Left ventricle myocardium inferior (tissue), 1 donor: Measurements from ENCODE around the gene RP9. TPM values are rescaled to one million over a fixed set of nuclear protein-coding genes. Genes with fewer than 3 reads are reported as not detected.
"Not testable (repeated sequence)": the region's sequence is repeated elsewhere in the genome, so short reads cannot be mapped to it uniquely, and the experiment has no call there.

Experiments
- DNase-seq: peaks from one replicate; pipeline ENCODE4 v3.0.0-alpha.2; 2020
- H3K27ac ChIP-seq: fragments of 200-600 bp; replicated peaks from 2 replicates; pipeline ENCODE4 v1.8.0; 2021
- H3K27me3 ChIP-seq: fragments of 200-600 bp; 2 replicates; pipeline ENCODE4 v1.8.0; 2021; ENCODE audit warnings: low read depth
- H3K36me3 ChIP-seq: fragments of 200-600 bp; 2 replicates; pipeline ENCODE4 v1.8.0; 2021
- H3K4me1 ChIP-seq: fragments of 200-600 bp; 2 replicates; pipeline ENCODE4 v1.8.0; 2021
- H3K4me3 ChIP-seq: fragments of 200-600 bp; 2 replicates; pipeline ENCODE4 v1.8.0; 2021; ENCODE audit warnings: mild to moderate bottlenecking, moderate library complexity
- H3K9me3 ChIP-seq: fragments of 200-600 bp; replicated peaks from 2 replicates; pipeline ENCODE4 v1.8.0; 2021
- CTCF ChIP-seq: fragments of 200-600 bp; IDR thresholded peaks from 2 replicates; pipeline ENCODE4 v1.8.0; 2021; ENCODE audit warnings: antibody characterized with exemption, mild to moderate bottlenecking, borderline replicate concordance
- intact Hi-C: fragments of 100-400 bp; cut with micrococcal nuclease; formaldehyde crosslinking; loops from one replicate; pipeline ENCODE4 v1.11.0; 2022
- total RNA-seq: library from RNA; stranded (reverse); fragmentation: NEBNext Ultra II Directional; extraction: Animal tissue kit (Norgen Biotek cat#: 25700); gene quantifications from one replicate; pipeline ENCODE4 v1.2.1, GENCODE V29; 2021
- donor health status: DM: no; HTN: yes; CAD: no; lungs with severe emphysema.

The RP9 gene
- total RNA-seq, 1 donor from 2014 or later = 20.2 TPM

DNA sequence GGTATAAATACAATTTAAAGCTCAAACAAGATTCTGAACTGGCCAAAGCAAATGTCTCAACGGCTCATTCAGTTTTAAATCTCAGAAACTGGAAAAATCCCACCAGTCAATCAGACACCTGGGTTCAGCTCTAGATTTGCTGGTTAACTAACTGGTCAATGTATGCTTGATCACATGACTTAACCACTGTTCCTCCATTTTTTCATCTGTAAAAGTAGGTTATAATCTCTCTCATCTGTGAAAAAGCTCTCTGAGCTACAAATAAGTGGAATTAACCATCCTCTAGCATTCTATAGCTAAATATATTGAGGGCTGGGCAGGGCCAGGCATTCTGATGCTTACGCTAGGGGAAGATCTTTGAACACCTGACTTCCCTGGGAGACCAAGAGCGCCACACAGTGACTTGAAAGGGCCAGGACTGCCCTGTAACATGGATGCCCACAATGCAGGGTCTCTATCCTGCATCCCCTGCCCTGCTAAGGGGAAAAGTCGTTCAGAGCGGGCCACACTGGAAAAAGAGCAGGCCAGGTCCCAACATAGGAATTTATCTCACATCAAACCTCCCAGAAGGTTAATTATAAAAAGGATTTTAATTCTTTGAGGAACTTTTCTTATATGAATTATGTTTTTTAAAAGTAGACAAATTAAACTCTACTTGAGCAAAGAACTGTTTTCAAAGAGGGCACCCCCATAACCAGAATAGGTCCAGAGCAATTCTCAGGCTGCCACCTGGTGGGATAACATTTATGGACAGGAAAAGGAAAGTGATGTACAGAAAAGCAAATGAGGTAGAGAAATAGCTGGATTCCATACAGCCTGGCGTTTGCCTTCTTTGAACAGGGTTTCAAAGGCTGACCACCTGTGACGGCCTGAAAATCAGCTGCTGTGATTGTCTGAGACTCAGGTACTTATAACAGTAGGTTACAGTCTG lies 1.8 kb downstream of the RP9 start:
- peak overlapping the region; percentile 77 for H3K4me3 ChIP-seq
- DNase-seq = no peak
- H3K27ac ChIP-seq = peak overlapping the region; percentile 88
- H3K27me3 ChIP-seq = no peaks in the 10 kb centered on the region
- H3K9me3 ChIP-seq = no peaks in the 10 kb centered on the region
- peak; percentile 65 for TF ChIP-seq CTCF
- H3K36me3 ChIP-seq = peaks cover 12% of the 10 kb centered on the region
- intact Hi-C loops = no loop called here
- H3K4me1 ChIP-seq = peaks cover 54% of the 10 kb centered on the region

DNA sequence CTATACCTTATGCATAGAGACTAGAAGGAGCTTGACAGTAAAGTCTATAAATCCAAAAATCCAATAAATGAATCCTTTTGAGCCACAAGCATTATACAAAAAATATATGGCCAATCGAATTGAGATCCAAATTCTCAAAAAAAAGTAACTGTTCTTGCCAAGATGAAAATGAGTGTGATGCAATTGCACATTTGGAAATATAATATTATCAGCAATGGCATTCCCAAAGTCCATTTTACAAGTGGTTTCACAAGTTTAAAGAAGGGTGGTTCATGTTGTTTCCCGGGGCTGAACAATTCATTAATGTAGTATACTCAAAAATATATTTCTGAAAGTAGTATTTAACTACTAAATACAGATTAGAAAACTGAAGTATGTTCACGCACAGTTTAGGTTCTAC lies 7.3 kb downstream of the RP9 start:
- no peaks in the 10 kb centered on the region for H3K9me3 ChIP-seq
- intact Hi-C loops = no loop called here
- TF ChIP-seq CTCF = no peak
- H3K36me3 ChIP-seq = peaks cover 59% of the 10 kb centered on the region
- no peaks in the 10 kb centered on the region for H3K27me3 ChIP-seq
- peaks cover 58% of the 10 kb centered on the region for H3K4me1 ChIP-seq
- no peak overlapping the region for H3K27ac ChIP-seq
- H3K4me3 ChIP-seq = no peak overlapping the region
- DNase-seq = no peak

GRCh38 chr7:33100770-33101169 lies 8.4 kb downstream of the RP9 start:
- Histone ChIP-seq H3K36me3 (peaks cover 70% of the 10 kb centered on the region), H3K9me3 (no peaks in the 10 kb centered on the region), H3K27me3 (no peaks in the 10 kb centered on the region), H3K4me1 (peaks cover 46% of the 10 kb centered on the region), H3K4me3 (no peak overlapping the region), H3K27ac (no peak overlapping the region)
- intact Hi-C loops = no loop called here
- TF ChIP-seq CTCF = no peak
- DNase-seq = no peak

- no peak for DNase-seq
- H3K9me3 ChIP-seq = no peaks in the 10 kb centered on the region
- H3K36me3 ChIP-seq = peaks cover 83% of the 10 kb centered on the region
- H3K27me3 ChIP-seq = no peaks in the 10 kb centered on the region
- H3K4me3 ChIP-seq = no peak overlapping the region
- intact Hi-C loops = no loop called here
- H3K27ac ChIP-seq = peak overlapping the region; percentile 45
- H3K4me1 ChIP-seq = peaks cover 38% of the 10 kb centered on the region
- no peak for TF ChIP-seq CTCF
These were observed 9.9 kb downstream of the RP9 start for GRCh38 chr7:33099154-33099940.

DNA sequence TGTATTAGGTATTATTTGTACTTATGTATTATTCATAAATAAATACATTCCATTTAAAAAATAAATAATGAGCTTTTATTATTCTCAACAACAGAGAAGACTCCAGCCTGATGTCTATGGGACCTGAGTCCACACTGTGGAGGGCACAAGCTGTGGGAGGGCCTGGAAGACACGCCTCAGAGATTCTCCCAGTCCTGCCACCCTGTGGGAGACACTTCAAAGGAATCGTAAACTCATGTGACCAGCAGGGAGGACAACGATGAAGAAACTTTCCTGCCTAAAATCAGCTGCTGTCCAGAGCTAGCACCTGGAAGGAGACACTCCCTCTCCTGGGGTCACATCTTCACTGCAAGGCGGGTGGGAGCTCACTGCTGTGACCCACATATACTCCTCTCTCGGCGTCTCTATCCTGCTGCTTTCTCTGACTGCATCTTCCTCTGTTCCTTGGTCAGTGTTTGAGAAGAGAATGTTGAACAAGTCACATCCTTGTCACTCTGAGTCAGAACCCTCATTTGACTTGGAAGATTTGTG lies 14.4 kb downstream of the RP9 start:
- H3K4me3 ChIP-seq, H3K27ac ChIP-seq, H3K27me3 ChIP-seq, DNase-seq, intact Hi-C loops, H3K9me3 ChIP-seq: not testable (repeated sequence)
- Histone ChIP-seq H3K4me1 (peaks cover 20% of the 10 kb centered on the region), H3K36me3 (peaks cover 64% of the 10 kb centered on the region)
